GM10248 (cell line): ENCODE measurements around the gene ANKRD13B.
A peak's percentile ranks its signal among the peaks of the same experiment; 100 is the strongest.

Source experiments
- CTCF ChIA-PET: fragments of 300-600 bp; sonication (Branson Sonifier 250); formaldehyde crosslinking; extraction: SDS; loops from one replicate; lab custom pipeline; 2021; ENCODE audit warnings: antibody characterized with exemption; lab: Yijun Ruan, JAX
- POLR2A ChIA-PET: fragments of 350-650 bp; sonication (Branson Sonifier 250); formaldehyde crosslinking; extraction: SDS; loops from one replicate; lab custom pipeline; 2020; ENCODE audit warnings: antibody characterized with exemption; lab: Yijun Ruan, JAX
- DNase-seq: peaks from one replicate; pipeline ENCODE4 v3.0.0; 2012; ENCODE audit errors: extremely low spot score
- TF ChIP-seq, protein P1 (sequence below): IDR thresholded peaks from 2 replicates; pipeline ENCODE4 v1.5.1; 2012; ENCODE audit warnings: mild to moderate bottlenecking, low read depth; ENCODE audit errors: extremely low read depth, missing control alignments, control extremely low read depth

The ANKRD13B gene

DNA sequence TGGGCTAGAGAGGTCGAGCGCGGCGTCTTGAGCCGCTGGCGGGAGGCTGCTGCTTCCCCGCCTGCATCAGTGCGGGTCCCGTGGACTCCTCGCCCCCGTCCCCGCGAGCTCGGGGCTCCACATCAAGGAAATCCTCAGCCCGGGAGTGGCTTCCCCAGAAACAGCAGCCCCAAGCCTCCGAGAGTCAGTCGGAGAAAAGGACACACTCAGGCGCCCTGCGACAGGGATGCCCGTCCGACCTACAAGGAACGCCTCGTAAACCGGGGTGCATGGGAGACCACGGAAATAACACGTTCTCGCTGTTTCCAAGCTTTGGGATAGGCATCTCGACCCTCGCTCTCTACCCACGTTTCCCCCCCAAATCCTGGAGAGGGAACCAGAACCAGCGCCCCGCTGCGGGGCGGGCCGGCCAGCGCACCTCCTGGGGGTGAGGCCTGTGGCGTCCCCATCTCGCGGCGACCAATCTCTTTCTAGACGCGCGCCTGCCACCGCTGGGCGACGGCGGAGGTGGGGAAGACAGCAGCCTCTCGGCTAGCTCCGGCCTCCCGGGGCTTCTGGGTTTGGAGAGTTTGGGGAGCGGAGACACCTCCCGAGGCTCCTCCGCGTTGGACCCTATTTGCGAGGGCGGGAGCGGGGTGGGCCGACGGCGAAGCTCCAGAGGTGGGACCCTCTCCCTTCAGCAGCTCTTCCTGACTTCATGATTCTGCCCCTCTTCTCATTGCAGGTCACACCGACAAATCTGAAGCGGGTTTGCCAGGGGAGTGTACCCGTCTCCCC is 25.2 kb upstream of the ANKRD13B start:
- POLR2A ChIA-PET = interaction anchor here (0.6 kb wide), 1 partner anchor 53 kb away, joined by 6 read pairs; no protein-coding TSS in a partner anchor
- CTCF ChIA-PET = interaction anchor here (0.6 to 12.2 kb wide), 11 partner anchors 12 to 602 kb away, joined by 3 to 94 read pairs (median 4); no protein-coding TSS in a partner anchor
- DNase-seq = peak; percentile 85
- TF ChIP-seq, protein P1, sequence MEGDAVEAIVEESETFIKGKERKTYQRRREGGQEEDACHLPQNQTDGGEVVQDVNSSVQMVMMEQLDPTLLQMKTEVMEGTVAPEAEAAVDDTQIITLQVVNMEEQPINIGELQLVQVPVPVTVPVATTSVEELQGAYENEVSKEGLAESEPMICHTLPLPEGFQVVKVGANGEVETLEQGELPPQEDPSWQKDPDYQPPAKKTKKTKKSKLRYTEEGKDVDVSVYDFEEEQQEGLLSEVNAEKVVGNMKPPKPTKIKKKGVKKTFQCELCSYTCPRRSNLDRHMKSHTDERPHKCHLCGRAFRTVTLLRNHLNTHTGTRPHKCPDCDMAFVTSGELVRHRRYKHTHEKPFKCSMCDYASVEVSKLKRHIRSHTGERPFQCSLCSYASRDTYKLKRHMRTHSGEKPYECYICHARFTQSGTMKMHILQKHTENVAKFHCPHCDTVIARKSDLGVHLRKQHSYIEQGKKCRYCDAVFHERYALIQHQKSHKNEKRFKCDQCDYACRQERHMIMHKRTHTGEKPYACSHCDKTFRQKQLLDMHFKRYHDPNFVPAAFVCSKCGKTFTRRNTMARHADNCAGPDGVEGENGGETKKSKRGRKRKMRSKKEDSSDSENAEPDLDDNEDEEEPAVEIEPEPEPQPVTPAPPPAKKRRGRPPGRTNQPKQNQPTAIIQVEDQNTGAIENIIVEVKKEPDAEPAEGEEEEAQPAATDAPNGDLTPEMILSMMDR = peak; percentile 45

DNA sequence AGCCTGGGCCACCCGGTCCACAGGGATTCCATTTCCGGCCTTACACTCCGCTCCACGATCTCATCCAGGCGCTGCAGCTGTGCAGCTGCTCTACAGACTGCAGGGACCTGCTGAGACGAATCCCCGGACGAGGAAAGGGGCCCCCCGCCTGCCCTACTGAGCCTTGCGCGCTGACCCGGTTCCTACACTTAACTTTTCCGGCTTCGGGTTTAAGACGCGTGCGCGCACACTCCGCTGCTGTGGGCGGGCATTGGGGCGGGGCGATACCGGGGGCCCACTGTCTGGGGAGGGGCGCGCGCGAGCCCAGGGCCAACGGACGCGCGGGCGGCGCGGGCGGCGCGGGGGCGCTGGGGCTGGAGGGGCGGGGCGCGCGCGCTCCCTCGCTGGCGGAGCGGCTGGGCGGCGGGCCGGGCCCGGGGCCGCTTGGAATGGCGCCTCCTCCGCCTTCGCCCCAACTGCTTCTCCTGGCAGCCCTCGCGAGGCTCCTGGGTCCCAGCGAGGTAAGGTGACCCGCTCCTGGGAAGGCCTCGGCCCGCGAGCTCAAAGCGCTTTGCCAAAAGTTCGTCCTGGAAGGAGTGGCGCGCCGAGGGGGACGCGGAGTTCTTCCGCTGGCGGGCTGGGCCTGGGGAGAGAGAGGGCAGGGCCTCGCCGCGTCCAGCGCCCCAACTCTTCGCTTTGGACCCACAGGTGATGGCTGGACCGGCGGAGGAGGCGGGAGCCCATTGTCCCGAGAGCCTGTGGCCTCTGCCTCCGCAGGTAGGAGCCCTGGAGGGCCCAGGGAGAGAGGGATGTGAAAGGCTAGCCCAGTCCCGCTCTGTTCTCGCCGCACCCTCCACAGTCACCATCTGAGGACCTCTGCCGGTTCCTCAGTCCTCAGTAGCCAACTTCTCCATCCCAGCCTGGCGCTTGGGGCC is 24.3 kb upstream of the ANKRD13B start, which contains the start of gene TP53I13:
TSS of gene TP53I13 (plus strand) at position 371 of the 914 bp plus-strand sequence. CDS start at position 429, 58 bp downstream.
- TF ChIP-seq, protein P1 = no peak
- POLR2A ChIA-PET = interaction anchor here (0.6 kb wide), 1 partner anchor 54 kb away, joined by 6 read pairs; no protein-coding TSS in a partner anchor
- CTCF ChIA-PET = interaction anchor here (0.6 to 12.2 kb wide), 15 partner anchors 11 to 603 kb away, joined by 3 to 94 read pairs (median 6); no protein-coding TSS in a partner anchor
- DNase-seq = peak; percentile 89

DNA sequence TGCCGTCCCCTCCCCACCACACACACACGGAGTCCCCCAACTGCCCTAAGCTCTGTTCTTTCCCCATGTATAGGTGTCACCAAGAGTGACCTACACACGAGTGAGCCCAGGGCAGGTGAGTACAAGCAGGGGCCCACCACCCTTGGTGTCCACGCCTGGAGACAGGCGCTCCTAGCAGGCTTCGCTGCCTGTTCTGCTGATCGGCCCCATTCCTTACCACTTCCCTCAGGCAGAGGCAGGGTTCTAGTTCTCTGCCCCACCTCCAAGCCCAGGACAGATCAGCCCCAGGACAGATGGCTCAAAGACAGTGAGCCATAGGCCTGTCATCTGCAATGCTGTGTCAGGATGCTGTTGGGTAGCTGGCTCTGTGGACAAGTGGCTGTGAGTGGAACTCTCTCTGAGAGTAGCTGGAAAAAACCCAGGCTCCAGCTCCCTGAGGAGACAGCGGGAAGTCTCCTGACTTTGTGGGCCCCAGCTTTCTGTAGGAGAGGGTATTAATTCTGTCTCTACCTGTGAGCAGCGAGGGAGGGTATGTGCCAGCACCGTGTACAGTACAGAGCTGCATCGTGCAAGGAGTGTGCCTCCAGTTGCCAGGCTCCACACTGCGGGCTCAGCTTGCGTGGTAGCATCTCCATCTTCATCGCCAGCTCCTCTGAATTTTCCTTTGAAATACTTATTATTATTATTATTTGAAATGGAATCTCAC is 23.5 kb upstream of the ANKRD13B start:
- ChIA-PET POLR2A (no interaction called here), CTCF (interaction anchor here (0.8 to 14.3 kb wide), 9 partner anchors 10 to 421 kb away, joined by 3 to 172 read pairs (median 6); no protein-coding TSS in a partner anchor)
- DNase-seq = no peak
- TF ChIP-seq, protein P1 = no peak

DNA sequence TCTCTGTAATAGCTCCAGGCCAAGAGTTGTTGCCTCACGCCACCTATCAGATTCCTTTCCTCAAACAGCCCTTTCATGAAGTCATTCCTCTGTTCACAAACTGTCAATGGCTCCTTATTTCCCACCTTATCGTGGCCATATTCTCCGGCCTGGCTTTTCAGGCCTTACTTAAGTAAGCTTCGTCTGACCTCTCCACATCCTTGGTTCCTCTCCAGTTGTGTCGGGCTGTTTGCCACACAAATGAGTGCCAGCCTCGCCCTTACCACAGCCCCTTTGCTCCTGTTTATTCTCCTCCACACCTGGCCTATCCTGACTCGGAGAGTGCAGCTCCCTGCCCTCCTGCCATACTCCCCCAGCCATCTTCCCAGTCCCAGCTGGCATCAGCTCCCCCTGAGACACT is 22.4 kb upstream of the ANKRD13B start:
- TF ChIP-seq, protein P1 = no peak
- ChIA-PET POLR2A (no interaction called here), CTCF (interaction anchor here (1.1 to 14.3 kb wide), 10 partner anchors 9 to 360 kb away, joined by 3 to 172 read pairs (median 9); partner anchors contain the start of gene GIT1)
- DNase-seq = no peak

DNA sequence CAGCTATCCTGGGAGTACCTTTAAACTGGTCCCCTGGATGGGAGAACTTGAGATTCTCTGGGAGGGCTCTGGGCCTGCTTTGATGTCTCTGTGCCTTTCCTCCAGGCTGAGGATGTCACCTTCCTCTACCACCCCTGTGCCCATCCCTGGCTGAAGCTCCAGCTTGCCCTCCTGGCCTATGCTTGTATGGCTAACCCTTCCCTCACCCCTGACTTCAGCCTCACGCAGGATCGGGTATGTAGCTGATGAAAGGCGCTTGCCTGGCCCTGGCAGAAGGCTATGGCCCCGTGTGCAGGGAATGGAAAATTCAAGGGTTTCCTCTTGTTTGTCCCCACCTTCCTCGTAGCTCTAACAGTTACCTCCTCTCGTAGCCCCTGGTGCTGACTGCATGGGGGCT is 21.4 kb upstream of the ANKRD13B start:
- CTCF ChIA-PET = interaction anchor here (1.1 to 14.3 kb wide), 10 partner anchors 8 to 522 kb away, joined by 3 to 172 read pairs (median 8); partner anchors contain the start of gene GIT1
- POLR2A ChIA-PET = interaction anchor here (1.2 kb wide), 1 partner anchor 46 kb away, joined by 3 read pairs; no protein-coding TSS in a partner anchor
- no peak for DNase-seq
- TF ChIP-seq, protein P1 = no peak
